ENCODE results near the gene STXBP5L.

GRCh38 chr3:121330118-121330517, 422.1 kb downstream of the STXBP5L start:
- TF ChIP-seq CTCF (IDR thresholded peaks at IDR 0.05) (no peak), POLR2A (IDR thresholded peaks at IDR 0.05) (no peak)
